ENCODE results near the gene CDC16. TPM values are rescaled to one million over a fixed set of nuclear protein-coding genes. Genes with fewer than 3 reads are reported as not detected.

Gene CDC16
- total and polyA plus RNA-seq, 2 of the 8 experiments (the other 6 are each of a cell fraction or from before 2014, with no cell fraction given): 42.5 to 83.4 TPM

DNA sequence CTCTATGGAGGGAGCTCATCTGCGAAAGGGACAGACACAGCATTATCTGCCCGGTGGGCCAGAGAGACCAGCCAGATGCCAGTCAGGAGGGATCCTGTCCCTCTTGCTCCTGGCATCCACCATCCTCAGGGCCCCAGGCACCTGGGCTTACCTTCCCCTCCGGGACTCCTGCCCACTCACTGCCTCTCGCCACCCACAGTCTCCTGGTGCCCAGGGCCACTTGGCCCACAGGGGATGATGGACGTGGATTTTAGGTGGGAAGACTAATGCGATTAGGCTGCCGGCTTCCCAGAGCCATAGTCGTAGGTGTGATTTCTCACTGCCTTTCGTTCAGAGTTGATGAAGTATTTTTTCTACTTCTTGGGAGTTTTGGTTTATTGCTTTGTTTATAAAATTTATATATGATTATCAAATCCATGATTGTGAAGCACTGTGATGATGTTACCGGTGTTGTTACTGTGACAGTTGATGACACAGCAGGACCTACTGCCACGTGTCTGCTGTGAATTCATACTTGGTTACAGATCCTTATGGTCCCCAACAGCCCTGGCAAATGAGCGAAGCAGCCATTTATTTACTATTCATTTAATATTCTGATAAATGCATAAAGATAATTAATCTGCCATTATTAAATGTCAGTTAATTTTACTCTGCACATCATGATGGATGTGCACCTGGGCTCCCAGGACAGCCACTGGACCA, 65.1 kb downstream of the CDC16 start:
- Histone ChIP-seq H4K5ac (ENCODE audit: insufficient read length, low read depth, low read length) (no peak overlapping the region), H3K79me1 (ENCODE audit: low read depth, low read length) (peaks cover 6% of the 10 kb centered on the region; the same call in 1 of the 2 replicates), H2BK20ac (ENCODE audit: low read length) (no peak overlapping the region), H3K4me2 (ENCODE audit: insufficient read depth in 1 of 2, low read depth in 2 of 2, low read length in 2 of 2) (no peak overlapping the region), H2BK5ac (ENCODE audit: low read depth, low read length) (no peak overlapping the region; the same call in 1 of the 2 replicates), H3K79me2 (ENCODE audit: control insufficient read depth in 1 of 2, insufficient read depth in 2 of 2, low read length in 2 of 2) (peaks cover 0 to 10% of the 10 kb centered on the region in 2 experiments; a peak in 1 of 4 replicates), H3K27me3 (replicated peaks in 1 of 4; ENCODE audit: control insufficient read depth in 3 of 4, extremely low read depth in 1 of 4, insufficient read depth in 3 of 4, low read length in 3 of 4) (no peaks in the 10 kb centered on the region), H2AK5ac (ENCODE audit: low read depth, low read length) (no peak overlapping the region), H2BK120ac (replicated peaks; ENCODE audit: low read depth, low read length) (no peak overlapping the region), H3K4me1 (replicated peaks in 1 of 4; ENCODE audit: control insufficient read depth in 3 of 4, insufficient read depth in 4 of 4, low read length in 3 of 4) (no peaks in the 10 kb centered on the region), H4K8ac (ENCODE audit: extremely low read depth, insufficient read depth, low read length) (no peak overlapping the region), H3K4me3 (ENCODE audit: extremely low read depth in 1 of 4, insufficient read depth in 2 of 4, low read depth in 3 of 4, low read length in 4 of 4) (no peak overlapping the region), H4K20me1 (replicated peaks in 1 of 2; ENCODE audit: control insufficient read depth in 1 of 2, insufficient read depth in 2 of 2, low read length in 2 of 2) (peaks cover 3 to 7% of the 10 kb centered on the region in 2 experiments), H3K56ac (replicated peaks; ENCODE audit: insufficient read length, low read depth, low read length) (no peak overlapping the region), H2BK12ac (ENCODE audit: low read depth, low read length) (no peak overlapping the region), H3K27ac (ENCODE audit: low read depth, low read length) (no peak overlapping the region), H4K91ac (replicated peaks; ENCODE audit: insufficient read length, low read length) (no peak overlapping the region), H2AFZ (ENCODE audit: low read length) (no peak overlapping the region), H3K23ac (ENCODE audit: insufficient read length) (no peak overlapping the region), H2BK15ac (ENCODE audit: low read length) (no peak overlapping the region), H3K9me3 (ENCODE audit: insufficient read depth in 2 of 2, low read depth in 1 of 2, low read length in 1 of 2) (no peaks in the 10 kb centered on the region), H3K14ac (ENCODE audit: insufficient read length) (no peak overlapping the region), H3K18ac (ENCODE audit: extremely low read depth, low read length) (no peak overlapping the region), H3K9ac (replicated peaks in 1 of 4; ENCODE audit: extremely low read depth in 1 of 4, low read depth in 3 of 4, low read length in 3 of 4) (no peak overlapping the region), H3K4ac (replicated peaks; ENCODE audit: insufficient read length, low read depth, low read length) (no peak overlapping the region), H3K23me2 (ENCODE audit: low read depth, low read length) (no peaks in the 10 kb centered on the region), H3K36me3 (ENCODE audit: control insufficient read depth in 2 of 4, insufficient read depth in 4 of 4, low read length in 3 of 4) (peaks cover 8 to 66% (median 45%) of the 10 kb centered on the region in 4 experiments; a peak in 7 of 8 replicates)
- FAIRE-seq (no peak), DNase-seq (ENCODE audit: low read depth in 1 of 2, low spot score in 2 of 2) (no peak)
- ChIA-PET CTCF (ENCODE audit: partially characterized antibody) (no interaction called here), POLR2A (ENCODE audit: partially characterized antibody) (interaction anchor here (1.6 to 2.0 kb wide), 2 partner anchors 10 kb away, joined by 5 to 8 read pairs; no protein-coding TSS in a partner anchor)
- 91% methylated on average over 12 of the region's 12 CpGs; no CpG with 5 or more reads in 1 of the 2 experiments for WGBS, 2 experiments (ENCODE audit: extremely low coverage in 1 of 2, insufficient coverage in 1 of 2, insufficient read length in 1 of 2, insufficient replicate concordance in 2 of 2, low coverage in 1 of 2, low lambda C conversion rate in 2 of 2, missing lambda C conversion rate in 1 of 2)
- no peak for TF ChIP-seq BCL11A (IDR thresholded peaks at IDR 0.05; ENCODE audit: low read depth in 2 of 2, low read length in 2 of 2)
- TF ChIP-seq POU5F1 (IDR thresholded peaks at IDR 0.05; ENCODE audit: low read depth, low read length): no peak
- no peak for TF ChIP-seq SP1 (IDR thresholded peaks at IDR 0.05; ENCODE audit: low read depth, low read length)
- TF ChIP-seq, protein P1, sequence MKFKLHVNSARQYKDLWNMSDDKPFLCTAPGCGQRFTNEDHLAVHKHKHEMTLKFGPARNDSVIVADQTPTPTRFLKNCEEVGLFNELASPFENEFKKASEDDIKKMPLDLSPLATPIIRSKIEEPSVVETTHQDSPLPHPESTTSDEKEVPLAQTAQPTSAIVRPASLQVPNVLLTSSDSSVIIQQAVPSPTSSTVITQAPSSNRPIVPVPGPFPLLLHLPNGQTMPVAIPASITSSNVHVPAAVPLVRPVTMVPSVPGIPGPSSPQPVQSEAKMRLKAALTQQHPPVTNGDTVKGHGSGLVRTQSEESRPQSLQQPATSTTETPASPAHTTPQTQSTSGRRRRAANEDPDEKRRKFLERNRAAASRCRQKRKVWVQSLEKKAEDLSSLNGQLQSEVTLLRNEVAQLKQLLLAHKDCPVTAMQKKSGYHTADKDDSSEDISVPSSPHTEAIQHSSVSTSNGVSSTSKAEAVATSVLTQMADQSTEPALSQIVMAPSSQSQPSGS (IDR thresholded peaks at IDR 0.05; ENCODE audit: low read length): no peak
- TF ChIP-seq KDM5A (IDR thresholded peaks at IDR 0.05; ENCODE audit: low read length): no peak
- no peak for TF ChIP-seq RAD21 (IDR thresholded peaks at IDR 0.05 in 1 of 2, conservative IDR thresholded peaks at IDR 0.05 in 1 of 2; ENCODE audit: low read depth in 2 of 2, low read length in 2 of 2)
- no peak for TF ChIP-seq RFX5 (IDR thresholded peaks at IDR 0.05; ENCODE audit: borderline replicate concordance, low read depth, low read length)
